ENCODE results near the gene LDHD.

DNA sequence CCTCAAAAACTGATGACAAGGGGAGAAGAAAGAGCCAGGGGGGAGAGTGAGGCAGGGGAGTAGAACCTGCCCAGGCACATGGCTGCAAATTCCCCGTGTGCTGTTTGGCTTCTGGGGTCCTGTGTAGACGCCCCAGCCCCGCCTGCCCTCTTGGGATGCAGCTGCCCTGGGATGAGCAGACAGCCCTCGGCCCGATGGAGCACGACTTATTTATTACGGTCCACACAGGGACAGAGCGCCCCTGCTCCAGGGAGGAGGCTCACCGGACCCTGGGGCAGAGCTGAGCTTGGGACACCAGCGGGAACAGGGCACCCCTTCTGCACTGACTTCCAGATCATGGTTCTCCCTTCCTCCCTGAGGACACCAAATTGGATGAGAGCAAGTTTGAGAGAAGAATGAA is 9.1 kb downstream of the LDHD start:
- TF ChIP-seq POLR2A (IDR thresholded peaks at IDR 0.05; ENCODE audit: low read depth, low read length) (no peak), EP300 (IDR thresholded peaks at IDR 0.05; ENCODE audit: borderline replicate concordance in 1 of 2, control insufficient read depth in 1 of 2, low read depth in 2 of 2, low read length in 2 of 2) (no peak), TAF1 (IDR thresholded peaks at IDR 0.05; ENCODE audit: borderline replicate concordance, low read depth, low read length) (no peak), RFX5 (IDR thresholded peaks at IDR 0.05; ENCODE audit: low read depth, low read length) (no peak)
- TF ChIP-seq, protein P1, sequence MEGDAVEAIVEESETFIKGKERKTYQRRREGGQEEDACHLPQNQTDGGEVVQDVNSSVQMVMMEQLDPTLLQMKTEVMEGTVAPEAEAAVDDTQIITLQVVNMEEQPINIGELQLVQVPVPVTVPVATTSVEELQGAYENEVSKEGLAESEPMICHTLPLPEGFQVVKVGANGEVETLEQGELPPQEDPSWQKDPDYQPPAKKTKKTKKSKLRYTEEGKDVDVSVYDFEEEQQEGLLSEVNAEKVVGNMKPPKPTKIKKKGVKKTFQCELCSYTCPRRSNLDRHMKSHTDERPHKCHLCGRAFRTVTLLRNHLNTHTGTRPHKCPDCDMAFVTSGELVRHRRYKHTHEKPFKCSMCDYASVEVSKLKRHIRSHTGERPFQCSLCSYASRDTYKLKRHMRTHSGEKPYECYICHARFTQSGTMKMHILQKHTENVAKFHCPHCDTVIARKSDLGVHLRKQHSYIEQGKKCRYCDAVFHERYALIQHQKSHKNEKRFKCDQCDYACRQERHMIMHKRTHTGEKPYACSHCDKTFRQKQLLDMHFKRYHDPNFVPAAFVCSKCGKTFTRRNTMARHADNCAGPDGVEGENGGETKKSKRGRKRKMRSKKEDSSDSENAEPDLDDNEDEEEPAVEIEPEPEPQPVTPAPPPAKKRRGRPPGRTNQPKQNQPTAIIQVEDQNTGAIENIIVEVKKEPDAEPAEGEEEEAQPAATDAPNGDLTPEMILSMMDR (IDR thresholded peaks at IDR 0.05 in 2 of 3, conservative IDR thresholded peaks at IDR 0.05 in 1 of 3; ENCODE audit: control insufficient read depth in 2 of 3, extremely low read depth in 1 of 3, insufficient read depth in 1 of 3, low read depth in 3 of 3, low read length in 3 of 3) = no peak
